GM12891 (cell line): ENCODE results near the gene OTOG.

Experiments used
- POLR2A ChIP-seq: IDR thresholded peaks from 2 replicates; pipeline ENCODE4 v1.6.1; 2011; ENCODE audit warnings: low read depth, low read length, control low read depth
- SPI1 ChIP-seq: IDR thresholded peaks from 2 replicates; pipeline ENCODE4 v1.6.1; 2011; ENCODE audit warnings: low read depth, low read length, control low read depth
- TAF1 ChIP-seq: IDR thresholded peaks from 2 replicates; pipeline ENCODE4 v1.6.1; 2011; ENCODE audit warnings: low read depth, low read length, control low read depth

GRCh38 chr11:17601256-17601671 lies 54.2 kb downstream of the OTOG start:
- TF ChIP-seq SPI1 = no peak
- no peak for TF ChIP-seq TAF1
- no peak for TF ChIP-seq POLR2A
